SK-N-SH treated with all-trans-retinoic acid at 6 μM for 48 hours (cell line): Measurements from ENCODE around the gene KASH5.
A peak's percentile ranks its signal among the peaks of the same experiment; 100 is the strongest.

Experiments used
- ATAC-seq: fragments of 200-7000 bp; cut with Tn5 transposase; 3 replicates; pipeline ENCODE4 v1.9.1; 2020; ENCODE audit warnings: mild to moderate bottlenecking, moderate library complexity
- ARNTL ChIP-seq: fragments of 450-650 bp; formaldehyde crosslinking; IDR thresholded peaks from 2 replicates; pipeline ENCODE4 v1.5.0; 2020; ENCODE audit warnings: low read depth, mild to moderate bottlenecking, moderate library complexity, borderline replicate concordance
- CSDC2 ChIP-seq: fragments of 250-450 bp; sonication (Bioruptor Pico); IDR thresholded peaks from 2 replicates; pipeline ENCODE4 v1.5.0; 2020; ENCODE audit warnings: mild to moderate bottlenecking, moderate library complexity
- ESRRG ChIP-seq: fragments of 250-450 bp; sonication (Bioruptor Pico); IDR thresholded peaks from 2 replicates; pipeline ENCODE4 v1.6.1; 2021; ENCODE audit warnings: mild to moderate bottlenecking
- OSR1 ChIP-seq: fragments of 250-450 bp; sonication (Bioruptor Pico); IDR thresholded peaks from 2 replicates; pipeline ENCODE4 v1.8.0; 2022; ENCODE audit warnings: moderate library complexity, mild to moderate bottlenecking, inconsistent platforms
- PPARA ChIP-seq: fragments of 250-450 bp; sonication (Bioruptor Pico); IDR thresholded peaks from 2 replicates; pipeline ENCODE4 v1.5.0; 2020; ENCODE audit warnings: mild to moderate bottlenecking, borderline replicate concordance
- RARB ChIP-seq: fragments of 250-450 bp; sonication (Bioruptor Pico); IDR thresholded peaks from 2 replicates; pipeline ENCODE4 v1.8.0; 2021; ENCODE audit warnings: mild to moderate bottlenecking, moderate library complexity
- SNAI2 ChIP-seq: fragments of 250-450 bp; sonication (Bioruptor Pico); IDR thresholded peaks from 2 replicates; pipeline ENCODE4 v1.5.0; 2020; ENCODE audit warnings: mild to moderate bottlenecking, moderate library complexity
- TCF4 ChIP-seq: fragments of 250-450 bp; sonication (Bioruptor Pico); IDR thresholded peaks from 2 replicates; pipeline ENCODE4 v1.8.0; 2021; ENCODE audit warnings: mild to moderate bottlenecking, moderate library complexity, borderline replicate concordance
- TOX ChIP-seq: fragments of 250-450 bp; sonication (Bioruptor Pico); IDR thresholded peaks from 2 replicates; pipeline ENCODE4 v1.8.0; 2021; ENCODE audit warnings: mild to moderate bottlenecking, moderate library complexity, borderline replicate concordance
- ZC3H10 ChIP-seq: fragments of 250-450 bp; sonication (Bioruptor Pico); IDR thresholded peaks from 2 replicates; pipeline ENCODE4 v1.5.1; 2021; ENCODE audit warnings: mild to moderate bottlenecking, moderate library complexity
- ZFP3 ChIP-seq: fragments of 250-450 bp; sonication (Bioruptor Pico); IDR thresholded peaks from 2 replicates; pipeline ENCODE4 v1.5.0; 2020; ENCODE audit warnings: mild to moderate bottlenecking, moderate library complexity
- ZFP30 ChIP-seq: fragments of 450-650 bp; formaldehyde crosslinking; IDR thresholded peaks from 2 replicates; pipeline ENCODE4 v1.5.0; 2022; ENCODE audit warnings: mild to moderate bottlenecking, moderate library complexity
- ZNF565 ChIP-seq: fragments of 450-650 bp; formaldehyde crosslinking; conservative IDR thresholded peaks from 2 replicates; pipeline ENCODE4 v1.5.0; 2020; ENCODE audit warnings: low read depth, mild to moderate bottlenecking, moderate library complexity
- ZNF70 ChIP-seq: fragments of 450-650 bp; formaldehyde crosslinking; IDR thresholded peaks from 2 replicates; pipeline ENCODE4 v1.5.0; 2020; ENCODE audit warnings: mild to moderate bottlenecking, moderate library complexity
- ZNF8 ChIP-seq: fragments of 450-650 bp; formaldehyde crosslinking; IDR thresholded peaks from 2 replicates; pipeline ENCODE4 v1.5.0; 2020; ENCODE audit warnings: mild to moderate bottlenecking, moderate library complexity
- TF ChIP-seq, protein P1 (sequence below): fragments of 250-450 bp; sonication (Bioruptor Pico); IDR thresholded peaks from 2 replicates; pipeline ENCODE4 v1.5.1; 2020; ENCODE audit warnings: low read depth, mild to moderate bottlenecking, moderate library complexity
- TF ChIP-seq, protein P2 (sequence below): fragments of 250-450 bp; sonication (Bioruptor Pico); IDR thresholded peaks from 2 replicates; pipeline ENCODE4 v1.5.0; 2020; ENCODE audit warnings: mild to moderate bottlenecking, moderate library complexity
- TF ChIP-seq, protein P3 (sequence below): fragments of 250-450 bp; sonication (Bioruptor Pico); IDR thresholded peaks from 2 replicates; pipeline ENCODE4 v1.8.0; 2021; ENCODE audit warnings: low read depth, mild to moderate bottlenecking, moderate library complexity, borderline replicate concordance
- TF ChIP-seq, protein P4 (sequence below): fragments of 250-450 bp; sonication (Bioruptor Pico); IDR thresholded peaks from 2 replicates; pipeline ENCODE4 v1.8.0; 2020; ENCODE audit warnings: mild to moderate bottlenecking, moderate library complexity, borderline replicate concordance
- TF ChIP-seq, protein P5 (sequence below): fragments of 250-450 bp; sonication (Bioruptor Pico); IDR thresholded peaks from 2 replicates; pipeline ENCODE4 v1.5.1; 2021; ENCODE audit warnings: mild to moderate bottlenecking, moderate library complexity

The KASH5 gene

DNA sequence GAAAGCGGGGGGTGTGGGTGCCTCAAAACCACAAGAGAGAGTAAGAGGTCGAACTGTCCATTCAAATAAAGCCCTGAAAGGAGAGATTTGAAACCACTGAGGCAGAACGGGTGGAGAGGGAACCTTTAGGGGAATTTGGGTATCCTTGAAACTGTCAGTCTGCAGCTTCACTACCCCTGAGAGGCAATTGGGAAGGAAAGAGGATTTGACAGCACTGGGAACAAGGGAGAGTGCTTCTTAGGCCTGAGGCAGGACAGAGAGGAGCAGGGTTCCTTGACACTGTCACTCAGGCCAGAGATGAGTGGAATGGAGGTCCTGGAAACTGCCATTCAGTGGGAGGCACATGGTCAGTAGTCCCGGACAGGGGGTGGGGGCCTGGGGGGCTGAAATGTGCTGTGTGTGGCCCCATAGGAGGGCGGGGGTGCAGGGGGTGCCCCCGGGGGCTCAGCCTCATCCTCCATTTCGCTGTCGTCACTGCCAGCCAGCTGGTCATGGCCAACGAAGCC, 42.2 kb downstream of the KASH5 start:
- no peak for ATAC-seq
- TF ChIP-seq, protein P1, sequence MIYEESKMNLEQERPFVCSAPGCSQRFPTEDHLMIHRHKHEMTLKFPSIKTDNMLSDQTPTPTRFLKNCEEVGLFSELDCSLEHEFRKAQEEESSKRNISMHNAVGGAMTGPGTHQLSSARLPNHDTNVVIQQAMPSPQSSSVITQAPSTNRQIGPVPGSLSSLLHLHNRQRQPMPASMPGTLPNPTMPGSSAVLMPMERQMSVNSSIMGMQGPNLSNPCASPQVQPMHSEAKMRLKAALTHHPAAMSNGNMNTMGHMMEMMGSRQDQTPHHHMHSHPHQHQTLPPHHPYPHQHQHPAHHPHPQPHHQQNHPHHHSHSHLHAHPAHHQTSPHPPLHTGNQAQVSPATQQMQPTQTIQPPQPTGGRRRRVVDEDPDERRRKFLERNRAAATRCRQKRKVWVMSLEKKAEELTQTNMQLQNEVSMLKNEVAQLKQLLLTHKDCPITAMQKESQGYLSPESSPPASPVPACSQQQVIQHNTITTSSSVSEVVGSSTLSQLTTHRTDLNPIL: no peak
- TF ChIP-seq, protein P2, sequence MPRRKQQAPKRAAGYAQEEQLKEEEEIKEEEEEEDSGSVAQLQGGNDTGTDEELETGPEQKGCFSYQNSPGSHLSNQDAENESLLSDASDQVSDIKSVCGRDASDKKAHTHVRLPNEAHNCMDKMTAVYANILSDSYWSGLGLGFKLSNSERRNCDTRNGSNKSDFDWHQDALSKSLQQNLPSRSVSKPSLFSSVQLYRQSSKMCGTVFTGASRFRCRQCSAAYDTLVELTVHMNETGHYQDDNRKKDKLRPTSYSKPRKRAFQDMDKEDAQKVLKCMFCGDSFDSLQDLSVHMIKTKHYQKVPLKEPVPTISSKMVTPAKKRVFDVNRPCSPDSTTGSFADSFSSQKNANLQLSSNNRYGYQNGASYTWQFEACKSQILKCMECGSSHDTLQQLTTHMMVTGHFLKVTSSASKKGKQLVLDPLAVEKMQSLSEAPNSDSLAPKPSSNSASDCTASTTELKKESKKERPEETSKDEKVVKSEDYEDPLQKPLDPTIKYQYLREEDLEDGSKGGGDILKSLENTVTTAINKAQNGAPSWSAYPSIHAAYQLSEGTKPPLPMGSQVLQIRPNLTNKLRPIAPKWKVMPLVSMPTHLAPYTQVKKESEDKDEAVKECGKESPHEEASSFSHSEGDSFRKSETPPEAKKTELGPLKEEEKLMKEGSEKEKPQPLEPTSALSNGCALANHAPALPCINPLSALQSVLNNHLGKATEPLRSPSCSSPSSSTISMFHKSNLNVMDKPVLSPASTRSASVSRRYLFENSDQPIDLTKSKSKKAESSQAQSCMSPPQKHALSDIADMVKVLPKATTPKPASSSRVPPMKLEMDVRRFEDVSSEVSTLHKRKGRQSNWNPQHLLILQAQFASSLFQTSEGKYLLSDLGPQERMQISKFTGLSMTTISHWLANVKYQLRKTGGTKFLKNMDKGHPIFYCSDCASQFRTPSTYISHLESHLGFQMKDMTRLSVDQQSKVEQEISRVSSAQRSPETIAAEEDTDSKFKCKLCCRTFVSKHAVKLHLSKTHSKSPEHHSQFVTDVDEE (CRISPR knock-in tag): no peak
- no peak for TF ChIP-seq SNAI2 (CRISPR knock-in tag)
- no peak for TF ChIP-seq ZC3H10 (CRISPR knock-in tag)
- no peak for TF ChIP-seq ZFP3 (CRISPR knock-in tag)
- TF ChIP-seq, protein P3, sequence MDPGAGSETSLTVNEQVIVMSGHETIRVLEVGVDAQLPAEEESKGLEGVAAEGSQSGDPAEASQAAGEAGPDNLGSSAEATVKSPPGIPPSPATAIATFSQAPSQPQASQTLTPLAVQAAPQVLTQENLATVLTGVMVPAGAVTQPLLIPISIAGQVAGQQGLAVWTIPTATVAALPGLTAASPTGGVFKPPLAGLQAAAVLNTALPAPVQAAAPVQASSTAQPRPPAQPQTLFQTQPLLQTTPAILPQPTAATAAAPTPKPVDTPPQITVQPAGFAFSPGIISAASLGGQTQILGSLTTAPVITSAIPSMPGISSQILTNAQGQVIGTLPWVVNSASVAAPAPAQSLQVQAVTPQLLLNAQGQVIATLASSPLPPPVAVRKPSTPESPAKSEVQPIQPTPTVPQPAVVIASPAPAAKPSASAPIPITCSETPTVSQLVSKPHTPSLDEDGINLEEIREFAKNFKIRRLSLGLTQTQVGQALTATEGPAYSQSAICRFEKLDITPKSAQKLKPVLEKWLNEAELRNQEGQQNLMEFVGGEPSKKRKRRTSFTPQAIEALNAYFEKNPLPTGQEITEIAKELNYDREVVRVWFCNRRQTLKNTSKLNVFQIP (CRISPR knock-in tag): no peak
- TF ChIP-seq ARNTL (CRISPR knock-in tag): no peak
- TF ChIP-seq ZNF8 (CRISPR knock-in tag): no peak
- no peak for TF ChIP-seq TOX (CRISPR knock-in tag)
- no peak for TF ChIP-seq RARB (CRISPR knock-in tag)
- TF ChIP-seq OSR1 (CRISPR knock-in tag): no peak
- TF ChIP-seq, protein P4, sequence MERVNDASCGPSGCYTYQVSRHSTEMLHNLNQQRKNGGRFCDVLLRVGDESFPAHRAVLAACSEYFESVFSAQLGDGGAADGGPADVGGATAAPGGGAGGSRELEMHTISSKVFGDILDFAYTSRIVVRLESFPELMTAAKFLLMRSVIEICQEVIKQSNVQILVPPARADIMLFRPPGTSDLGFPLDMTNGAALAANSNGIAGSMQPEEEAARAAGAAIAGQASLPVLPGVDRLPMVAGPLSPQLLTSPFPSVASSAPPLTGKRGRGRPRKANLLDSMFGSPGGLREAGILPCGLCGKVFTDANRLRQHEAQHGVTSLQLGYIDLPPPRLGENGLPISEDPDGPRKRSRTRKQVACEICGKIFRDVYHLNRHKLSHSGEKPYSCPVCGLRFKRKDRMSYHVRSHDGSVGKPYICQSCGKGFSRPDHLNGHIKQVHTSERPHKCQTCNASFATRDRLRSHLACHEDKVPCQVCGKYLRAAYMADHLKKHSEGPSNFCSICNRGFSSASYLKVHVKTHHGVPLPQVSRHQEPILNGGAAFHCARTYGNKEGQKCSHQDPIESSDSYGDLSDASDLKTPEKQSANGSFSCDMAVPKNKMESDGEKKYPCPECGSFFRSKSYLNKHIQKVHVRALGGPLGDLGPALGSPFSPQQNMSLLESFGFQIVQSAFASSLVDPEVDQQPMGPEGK (CRISPR knock-in tag): no peak
- TF ChIP-seq PPARA: no peak
- no peak for TF ChIP-seq CSDC2
- no peak for TF ChIP-seq ZNF565 (CRISPR knock-in tag)
- no peak for TF ChIP-seq ESRRG (CRISPR knock-in tag)
- no peak for TF ChIP-seq TCF4 (CRISPR knock-in tag)
- no peak for TF ChIP-seq ZFP30 (CRISPR knock-in tag)

DNA sequence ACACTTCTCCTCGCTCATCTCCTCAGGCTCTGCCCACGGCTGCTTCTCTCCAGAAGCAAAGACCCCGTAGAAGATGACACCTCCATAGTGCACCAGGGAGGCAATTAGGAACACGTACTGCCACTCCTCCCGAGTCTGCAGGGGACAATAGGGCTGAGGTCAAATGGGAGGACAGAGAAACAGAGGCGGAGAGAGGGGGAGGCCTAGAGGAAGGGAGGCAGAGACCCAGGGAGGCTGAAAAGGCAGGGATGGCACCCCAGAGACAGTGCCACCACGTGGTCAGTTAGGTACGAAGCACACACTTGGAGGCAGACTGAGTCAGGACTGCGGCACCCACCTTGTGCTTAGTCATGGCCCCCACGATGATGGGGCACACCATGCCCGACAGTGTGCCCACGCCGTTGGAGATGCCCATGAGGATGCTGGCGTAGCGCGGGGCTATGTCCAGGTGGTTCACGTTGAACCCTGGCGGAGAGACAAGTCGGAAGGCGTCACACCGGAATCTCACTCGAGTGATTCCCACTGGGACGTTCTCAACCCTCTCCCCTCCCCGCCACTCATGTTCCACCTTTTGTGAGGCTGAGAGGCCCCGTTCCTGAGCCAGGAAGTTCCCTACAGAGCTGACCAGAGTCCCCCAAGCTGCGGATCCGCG, 42.8 kb downstream of the KASH5 start:
- no peak for TF ChIP-seq ZFP3 (CRISPR knock-in tag)
- TF ChIP-seq ESRRG (CRISPR knock-in tag): no peak
- TF ChIP-seq, protein P5, sequence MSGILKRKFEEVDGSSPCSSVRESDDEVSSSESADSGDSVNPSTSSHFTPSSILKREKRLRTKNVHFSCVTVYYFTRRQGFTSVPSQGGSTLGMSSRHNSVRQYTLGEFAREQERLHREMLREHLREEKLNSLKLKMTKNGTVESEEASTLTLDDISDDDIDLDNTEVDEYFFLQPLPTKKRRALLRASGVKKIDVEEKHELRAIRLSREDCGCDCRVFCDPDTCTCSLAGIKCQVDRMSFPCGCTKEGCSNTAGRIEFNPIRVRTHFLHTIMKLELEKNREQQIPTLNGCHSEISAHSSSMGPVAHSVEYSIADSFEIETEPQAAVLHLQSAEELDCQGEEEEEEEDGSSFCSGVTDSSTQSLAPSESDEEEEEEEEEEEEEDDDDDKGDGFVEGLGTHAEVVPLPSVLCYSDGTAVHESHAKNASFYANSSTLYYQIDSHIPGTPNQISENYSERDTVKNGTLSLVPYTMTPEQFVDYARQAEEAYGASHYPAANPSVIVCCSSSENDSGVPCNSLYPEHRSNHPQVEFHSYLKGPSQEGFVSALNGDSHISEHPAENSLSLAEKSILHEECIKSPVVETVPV: no peak
- TF ChIP-seq, protein P1: no peak
- no peak for TF ChIP-seq PPARA
- ATAC-seq: peak; percentile 56

DNA sequence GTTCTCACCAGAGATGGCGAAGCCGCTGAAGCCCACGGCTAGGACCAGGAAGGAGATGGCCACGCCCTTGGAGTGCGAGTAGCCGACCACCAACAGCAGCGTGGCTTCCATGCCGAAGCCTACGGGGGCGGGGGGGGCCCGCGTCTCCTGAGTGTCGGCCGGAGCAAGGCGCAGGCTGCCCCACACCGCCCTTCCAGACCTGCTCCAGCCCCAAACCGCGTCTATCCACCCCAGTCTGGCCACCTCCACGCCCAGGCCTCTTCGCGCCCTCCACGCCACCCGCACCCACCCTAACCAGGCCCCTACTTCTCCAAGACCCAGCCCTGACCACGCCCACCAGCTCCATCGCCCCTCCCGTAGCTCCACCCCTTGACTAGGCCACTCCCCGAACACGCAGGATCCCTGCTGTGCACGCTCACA, 43.3 kb downstream of the KASH5 start:
- TF ChIP-seq SNAI2 (CRISPR knock-in tag) (no peak), TOX (CRISPR knock-in tag) (no peak), ZNF70 (no peak)

More for the DNA sequence above, 43.3 kb downstream of the KASH5 start:
- ATAC-seq: peak; percentile 40; the same call in 2 of the 3 replicates
